C4-2B (cell line): ENCODE results near the gene DGKA.
"Not testable (repeated sequence)": the region's sequence is repeated elsewhere in the genome, so short reads cannot be mapped to it uniquely, and the experiment has no call there.

Experiments used
- CTCF ChIP-seq: fragments of 450-650 bp; conservative IDR thresholded peaks from 2 replicates; pipeline ENCODE4 v1.5.1; 2017; ENCODE audit warnings: mild to moderate bottlenecking
- ZFX ChIP-seq: fragments of 450-650 bp; IDR thresholded peaks from 2 replicates; pipeline ENCODE4 v1.6.1; 2017

GRCh38 chr12:55985976-55986375 lies 55.0 kb downstream of the DGKA start:
- TF ChIP-seq CTCF, ZFX: not testable (repeated sequence)
